ENCODE results near the gene CLCN7. TPM values are rescaled to one million over a fixed set of nuclear protein-coding genes. Genes with fewer than 3 reads are reported as not detected.
A peak's percentile ranks its signal among the peaks of the same experiment; 100 is the strongest.

Gene CLCN7
- total RNA-seq, 2 donors from 2014 or later: 43.3 to 47.0 TPM

DNA sequence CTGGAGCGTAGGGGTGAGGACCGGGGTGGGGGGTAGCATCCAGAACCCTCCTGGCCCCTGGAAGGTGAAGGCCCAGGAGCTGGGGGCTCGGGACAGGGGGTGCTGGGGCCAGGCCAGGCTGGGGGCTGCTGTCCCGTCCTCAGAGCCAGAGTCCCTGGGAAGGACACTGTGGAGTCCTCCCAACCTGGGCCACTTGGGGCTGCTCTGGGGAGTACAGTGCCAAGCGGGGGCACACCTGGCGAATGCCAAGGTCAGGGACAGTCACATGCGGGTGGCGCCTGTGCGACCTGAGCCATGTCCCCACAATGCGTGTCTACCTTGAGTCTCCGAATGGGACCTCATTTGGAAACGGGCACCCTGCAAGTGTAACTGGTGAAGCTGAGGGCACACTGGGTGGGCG, 45.2 kb downstream of the CLCN7 start:
- H3K27ac ChIP-seq: no peak overlapping the region
- no peaks in the 10 kb centered on the region for H3K36me3 ChIP-seq
- no peaks in the 10 kb centered on the region for H3K4me1 ChIP-seq (ENCODE audit: control insufficient read depth in 1 of 2, low read depth in 2 of 2)
- H3K27me3 ChIP-seq (replicated peaks; ENCODE audit: insufficient read depth): no peaks in the 10 kb centered on the region
- ATAC-seq (ENCODE audit: insufficient number of reproducible peaks, low FRiP score, low read depth) (no peak), DNase-seq (ENCODE audit: low spot score) (no peak)
- no peaks in the 10 kb centered on the region for H3K9me3 ChIP-seq
- TF ChIP-seq, protein P1, sequence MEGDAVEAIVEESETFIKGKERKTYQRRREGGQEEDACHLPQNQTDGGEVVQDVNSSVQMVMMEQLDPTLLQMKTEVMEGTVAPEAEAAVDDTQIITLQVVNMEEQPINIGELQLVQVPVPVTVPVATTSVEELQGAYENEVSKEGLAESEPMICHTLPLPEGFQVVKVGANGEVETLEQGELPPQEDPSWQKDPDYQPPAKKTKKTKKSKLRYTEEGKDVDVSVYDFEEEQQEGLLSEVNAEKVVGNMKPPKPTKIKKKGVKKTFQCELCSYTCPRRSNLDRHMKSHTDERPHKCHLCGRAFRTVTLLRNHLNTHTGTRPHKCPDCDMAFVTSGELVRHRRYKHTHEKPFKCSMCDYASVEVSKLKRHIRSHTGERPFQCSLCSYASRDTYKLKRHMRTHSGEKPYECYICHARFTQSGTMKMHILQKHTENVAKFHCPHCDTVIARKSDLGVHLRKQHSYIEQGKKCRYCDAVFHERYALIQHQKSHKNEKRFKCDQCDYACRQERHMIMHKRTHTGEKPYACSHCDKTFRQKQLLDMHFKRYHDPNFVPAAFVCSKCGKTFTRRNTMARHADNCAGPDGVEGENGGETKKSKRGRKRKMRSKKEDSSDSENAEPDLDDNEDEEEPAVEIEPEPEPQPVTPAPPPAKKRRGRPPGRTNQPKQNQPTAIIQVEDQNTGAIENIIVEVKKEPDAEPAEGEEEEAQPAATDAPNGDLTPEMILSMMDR (IDR thresholded peaks at IDR 0.05): no peak
- no peak overlapping the region for H3K4me3 ChIP-seq

DNA sequence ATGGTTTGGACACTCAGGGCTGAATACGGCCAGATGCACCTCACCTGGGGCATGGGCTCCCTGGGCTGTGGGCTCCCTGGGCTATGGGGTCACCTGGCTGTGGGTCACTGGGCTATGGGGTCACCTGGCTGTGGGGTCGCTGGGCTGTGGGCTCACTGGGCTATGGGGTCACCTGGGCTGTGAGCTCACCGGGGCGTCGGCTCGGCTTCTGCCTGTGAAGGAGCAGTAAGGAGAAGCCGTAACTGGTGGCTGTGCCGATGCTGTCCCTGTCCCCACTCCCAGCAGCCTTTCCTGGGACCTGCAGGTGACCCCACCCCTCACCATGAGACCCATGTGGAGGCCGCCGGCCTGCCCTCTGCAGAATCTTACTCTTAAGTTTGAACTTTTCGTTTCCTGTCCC, 45.8 kb downstream of the CLCN7 start:
- ATAC-seq (ENCODE audit: insufficient number of reproducible peaks, low FRiP score, low read depth) (no peak), DNase-seq (ENCODE audit: low spot score) (no peak)
- H3K36me3 ChIP-seq: no peaks in the 10 kb centered on the region
- TF ChIP-seq, protein P1 (IDR thresholded peaks at IDR 0.05): no peak
- no peaks in the 10 kb centered on the region for H3K27me3 ChIP-seq (replicated peaks; ENCODE audit: insufficient read depth)
- no peak overlapping the region for H3K27ac ChIP-seq
- H3K4me3 ChIP-seq: no peak overlapping the region
- no peaks in the 10 kb centered on the region for H3K4me1 ChIP-seq (ENCODE audit: control insufficient read depth in 1 of 2, low read depth in 2 of 2)
- H3K9me3 ChIP-seq: no peaks in the 10 kb centered on the region

DNA sequence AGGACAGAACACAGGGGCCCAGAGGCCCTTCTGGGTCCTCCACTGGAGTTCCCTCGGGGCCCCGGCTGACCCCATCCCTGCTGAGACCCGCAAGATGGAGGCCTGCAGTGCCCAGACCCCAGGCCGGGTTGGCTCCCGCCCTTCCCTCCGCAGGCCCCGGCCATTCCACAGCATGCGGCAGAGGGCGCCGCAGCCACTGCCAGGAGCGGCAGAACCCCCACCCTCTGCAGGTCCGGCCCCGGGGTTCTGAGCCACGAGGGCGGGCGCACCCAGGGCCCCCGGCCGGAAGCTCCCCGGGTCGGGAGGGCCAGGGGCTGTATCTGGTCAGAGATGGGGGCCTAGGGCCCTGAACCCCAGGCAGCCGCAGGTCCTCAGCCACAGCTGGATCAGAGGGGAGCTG, 46.3 kb downstream of the CLCN7 start:
- Histone ChIP-seq H3K4me3 (peak overlapping the region; percentile 7), H3K9me3 (no peaks in the 10 kb centered on the region), H3K27ac (no peak overlapping the region), H3K36me3 (no peaks in the 10 kb centered on the region), H3K27me3 (replicated peaks; ENCODE audit: insufficient read depth) (no peaks in the 10 kb centered on the region), H3K4me1 (ENCODE audit: control insufficient read depth in 1 of 2, low read depth in 2 of 2) (no peaks in the 10 kb centered on the region)
- no peak for DNase-seq (ENCODE audit: low spot score)
- TF ChIP-seq, protein P1 (IDR thresholded peaks at IDR 0.05): no peak
- ATAC-seq (ENCODE audit: insufficient number of reproducible peaks, low FRiP score, low read depth): no peak

DNA sequence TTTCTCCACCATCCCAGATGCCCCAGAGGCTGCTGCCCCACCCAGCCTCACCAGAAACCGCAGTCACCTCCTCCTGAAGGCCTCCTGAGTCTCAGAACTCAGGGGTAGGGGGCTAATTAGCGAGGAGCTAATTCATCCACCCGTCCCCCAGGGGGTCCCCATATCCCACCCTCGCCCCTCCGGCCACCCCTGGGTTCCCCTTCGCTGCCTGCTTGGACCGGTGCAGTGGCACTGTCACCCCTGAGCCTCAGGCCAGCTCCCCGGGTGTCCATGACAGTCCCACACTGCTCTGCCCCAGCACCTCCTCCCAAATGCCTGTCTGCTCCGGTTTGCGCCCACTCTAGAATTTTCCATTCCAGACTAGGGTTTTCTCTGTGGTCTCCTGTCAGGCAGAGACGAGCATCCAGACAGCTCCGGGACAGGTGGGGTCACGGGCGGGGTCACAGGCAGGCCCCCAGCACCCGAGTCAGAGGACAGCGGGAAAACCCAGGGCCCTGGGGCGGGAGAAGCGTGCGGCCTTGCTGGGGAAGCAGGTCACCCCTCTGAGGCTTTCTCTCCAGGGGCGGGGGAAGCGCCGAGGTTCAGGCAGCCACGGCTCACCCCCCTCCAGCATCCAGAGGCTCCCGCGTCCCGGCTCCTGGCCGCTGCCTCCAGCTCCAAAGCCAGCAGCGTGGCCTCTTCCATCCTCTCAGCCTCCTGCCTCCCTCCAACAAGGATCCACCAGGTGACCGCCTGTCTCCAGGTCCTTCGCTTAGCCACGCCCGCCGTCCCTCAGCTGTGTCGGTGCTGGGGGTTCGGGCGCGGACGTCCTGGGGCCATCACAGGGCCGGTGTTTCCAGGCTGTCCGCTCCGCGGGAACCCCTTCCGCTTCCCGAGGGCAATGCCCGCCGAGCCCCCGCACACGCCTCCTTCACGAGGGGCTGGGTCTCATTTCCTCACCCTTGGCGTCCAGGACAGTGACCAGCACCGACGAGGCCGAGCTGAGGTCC, 47.1 kb downstream of the CLCN7 start:
- DNase-seq (ENCODE audit: low spot score): no peak
- H3K27me3 ChIP-seq (replicated peaks; ENCODE audit: insufficient read depth): no peaks in the 10 kb centered on the region
- no peak for ATAC-seq (ENCODE audit: insufficient number of reproducible peaks, low FRiP score, low read depth)
- no peaks in the 10 kb centered on the region for H3K4me1 ChIP-seq (ENCODE audit: control insufficient read depth in 1 of 2, low read depth in 2 of 2)
- TF ChIP-seq, protein P1 (IDR thresholded peaks at IDR 0.05): no peak
- H3K9me3 ChIP-seq: no peaks in the 10 kb centered on the region
- no peak overlapping the region for H3K27ac ChIP-seq
- H3K36me3 ChIP-seq: no peaks in the 10 kb centered on the region
- peak overlapping the region; percentile 7 for H3K4me3 ChIP-seq

DNA sequence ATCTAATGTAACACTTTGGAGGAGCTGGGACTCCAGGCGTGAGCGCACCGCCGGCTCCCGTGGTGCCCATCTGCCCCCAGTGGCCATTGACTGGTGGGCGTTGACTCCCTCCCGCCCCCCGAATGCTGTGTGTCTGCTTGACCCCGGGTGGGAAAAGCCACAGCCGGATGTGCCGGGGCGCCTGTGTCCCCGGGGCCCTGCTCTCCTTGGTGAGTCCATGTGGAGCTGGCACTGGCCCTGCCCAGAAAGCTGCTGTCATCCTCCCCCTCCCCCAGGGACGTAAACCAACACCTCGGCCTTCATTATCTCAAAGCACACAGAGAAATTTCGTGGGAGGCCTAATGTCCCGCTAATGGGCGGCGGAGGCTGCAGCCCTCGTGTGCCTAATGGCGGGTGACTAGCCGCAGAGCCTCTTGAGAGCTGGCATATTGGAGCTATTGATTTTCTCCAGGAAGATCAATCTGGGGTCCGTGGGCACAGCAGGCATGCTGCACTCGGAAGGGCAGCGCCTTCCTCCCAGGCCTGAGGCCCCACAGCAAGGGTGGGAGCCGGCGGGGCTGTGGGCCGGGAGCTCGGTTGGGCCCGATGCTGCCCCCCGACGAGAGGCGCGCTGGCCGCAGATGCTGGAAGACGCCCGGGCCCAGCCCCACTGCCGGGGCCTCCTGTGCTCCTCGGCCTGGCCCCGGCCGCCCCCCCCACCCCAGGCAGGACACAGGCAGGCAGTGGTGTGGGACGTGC, 47.9 kb downstream of the CLCN7 start:
- ATAC-seq (ENCODE audit: insufficient number of reproducible peaks, low FRiP score, low read depth) (no peak), DNase-seq (ENCODE audit: low spot score) (no peak)
- Histone ChIP-seq H3K27ac (no peak overlapping the region), H3K4me1 (ENCODE audit: control insufficient read depth in 1 of 2, low read depth in 2 of 2) (peaks cover 0 to 2% of the 10 kb centered on the region in 2 donors), H3K27me3 (replicated peaks; ENCODE audit: insufficient read depth) (no peaks in the 10 kb centered on the region), H3K36me3 (no peaks in the 10 kb centered on the region), H3K4me3 (no peak overlapping the region), H3K9me3 (no peaks in the 10 kb centered on the region)
- TF ChIP-seq, protein P1 (IDR thresholded peaks at IDR 0.05): no peak

Data from thoracic aorta (tissue), 2 donors.